Heart left ventricle (tissue), 16 donors: ENCODE measurements around the gene COPS9. TPM values are rescaled to one million over a fixed set of nuclear protein-coding genes. Genes with fewer than 3 reads are reported as not detected.

Source experiments
- ATAC-seq, 4 donors: fragments of 200-7000 bp; cut with Tn5 transposase; one replicate each; pipeline ENCODE4 v1.9.1; 2020 to 2022; ENCODE audit warnings: moderate library complexity in 4 of 4, mild to moderate bottlenecking in 3 of 4, moderate number of reproducible peaks in 1 of 4
- DNase-seq, 5 donors: peaks; one replicate each; pipeline ENCODE4 v3.0.0-alpha.2; 2020
- H3K27ac ChIP-seq, 12 donors: fragments of 200-600 bp; sonication (generic) in 4 of 12; one replicate each; pipeline versions ENCODE4 v1.5.0 to v1.8.0; 2016 to 2022; ENCODE audit warnings: mild to moderate bottlenecking in 2 of 12
- H3K27me3 ChIP-seq, 9 donors: fragments of 200-600 bp; sonication (generic) in 2 of 9; one replicate each; pipeline versions ENCODE4 v1.5.1 to v1.8.0; 2016 to 2022; ENCODE audit warnings: mild to moderate bottlenecking in 3 of 9
- H3K36me3 ChIP-seq, 9 donors: fragments of 200-600 bp; sonication (generic) in 2 of 9; one replicate each; pipeline versions ENCODE4 v1.5.0 to v1.8.0; 2018 to 2022; ENCODE audit warnings: mild to moderate bottlenecking in 2 of 9
- H3K4me1 ChIP-seq, 12 donors: fragments of 200-600 bp; sonication (generic) in 4 of 12; one replicate each; pipeline versions ENCODE4 v1.5.0 to v1.8.0; 2016 to 2022; ENCODE audit warnings: mild to moderate bottlenecking in 3 of 12
- H3K4me3 ChIP-seq, 12 donors: fragments of 200-600 bp; sonication (generic) in 4 of 12; one replicate each; pipeline versions ENCODE4 v1.5.0 to v1.8.0; 2017 to 2022; ENCODE audit warnings: mild to moderate bottlenecking in 9 of 12, moderate library complexity in 4 of 12
- H3K9me3 ChIP-seq, 12 donors: fragments of 200-600 bp; sonication (generic) in 4 of 12; one replicate each; pipeline versions ENCODE4 v1.5.0 to v1.8.0; 2016 to 2022; ENCODE audit warnings: mild to moderate bottlenecking in 1 of 12
- POLR2A ChIP-seq, 2 donors: fragments of 450-650 bp; IDR thresholded peaks; one replicate each; pipeline ENCODE4 v1.6.1; 2017; ENCODE audit warnings: antibody characterized with exemption in 2 of 2, mild to moderate bottlenecking in 2 of 2, moderate library complexity in 2 of 2
- WGBS, 4 donors: extraction: QIAGEN DNeasy Blood & Tissue Kit in 2 of 4; methylation state at CpG; one replicate each; pipeline versions ENCODE4 v1.1.5 to v1.1.7; 2013 to 2018; 5-methylcytosine and 5-hydroxymethylcytosine counted together
- intact Hi-C, 10 donors: fragments of 100-400 bp; cut with DNase I; formaldehyde crosslinking; loops; one replicate each; pipeline versions ENCODE4 v1.11.1 to v1.14.2; 2022
- polyA plus RNA-seq, 2 donors: library from polyadenylated mRNA; stranded (reverse); fragments of 200-250 nt; gene quantifications; one replicate each; pipeline ENCODE4 v1.2.3, GENCODE V29; 2013
- total RNA-seq, 9 donors: library from RNA; depleted of rRNA in 2 of 9; stranded (reverse); fragments of >200 nt in 2 of 9; fragmentation: NEBNext Ultra II Directional in 3 of 9; extraction: Animal tissue kit (Norgen Biotek cat#: 25700) in 3 of 9; gene quantifications; one replicate each; pipeline versions ENCODE4 v1.1.0 to v1.2.4, GENCODE V29; 2016 to 2023
- TF ChIP-seq, protein P1 (sequence below), 12 donors: fragments of 200-600 bp; sonication (generic) in 4 of 12; IDR thresholded peaks; one replicate each; pipeline versions ENCODE4 v1.5.0 to v1.8.0; 2018 to 2022; ENCODE audit warnings: antibody characterized with exemption in 12 of 12, mild to moderate bottlenecking in 5 of 12
- donor health status: ischemic (EF 13 %, LVEDD 7.1; RV severe dilation, severe dysfunction).
- donor health status: healthy with polysubstance abuse.
- donor health status: DM: no; HTN: yes; CAD: no.
- donor health status: DM: no; HTN: no; CAD: no.
- donor health status: ischemic (EF 25% LVEDD 6.9; RV normal size, moderate dysfunction).
- donor health status: ischemic (EF 25% LVEDD 5.7; RV mildly dilated, moderate dysfunction).
- donor health status: healthy.
- donor health status: DM: yes; HTN: yes; CAD: no.
- donor health status: ischemic (EF 35%, LVEDD 5.7; RV mildly dilated, moderate dysfunction).
- donor health status: nonischemic (EF 11% LVEDD 7.7; RV severe dilation, severe dysfunction).
- donor health status: DM: yes; HTN: yes; CAD: no.
- donor health status: PGD.
- donor health status: ischemic (EF 29% LVEDD 5.4; RV normal size, mild dysfunction).
- donor health status: nonischemic (EF 23%, LVEDD 6.1; RV moderate dilation, normal function).

COPS9 gene
- total and polyA plus RNA-seq, 11 donors: 130 to 664 (median 178) TPM

GRCh38 chr2:240121675-240122074 is 14.4 kb downstream of the COPS9 start:
- WGBS, 4 donors: 63 to 66% (median 64%) methylated on average over 11 of the region's 11 CpGs

GRCh38 chr2:240121190-240121589 is 14.9 kb downstream of the COPS9 start:
- WGBS, 4 donors: 71 to 79% (median 74%) methylated on average over 4 of the region's 4 CpGs
- no peak for TF ChIP-seq POLR2A (IDR thresholded peaks at IDR 0.05)
- intact Hi-C loops: no loop called here

More at GRCh38 chr2:240121675-240122074, 14.4 kb downstream of the COPS9 start:
- peaks cover 0 to 14% (median 0%) of the 10 kb centered on the region in 12 donors for H3K9me3 ChIP-seq
- H3K27me3 ChIP-seq: no peaks in the 10 kb centered on the region
- ATAC-seq (no peak), DNase-seq (no peak)
- TF ChIP-seq, protein P1, sequence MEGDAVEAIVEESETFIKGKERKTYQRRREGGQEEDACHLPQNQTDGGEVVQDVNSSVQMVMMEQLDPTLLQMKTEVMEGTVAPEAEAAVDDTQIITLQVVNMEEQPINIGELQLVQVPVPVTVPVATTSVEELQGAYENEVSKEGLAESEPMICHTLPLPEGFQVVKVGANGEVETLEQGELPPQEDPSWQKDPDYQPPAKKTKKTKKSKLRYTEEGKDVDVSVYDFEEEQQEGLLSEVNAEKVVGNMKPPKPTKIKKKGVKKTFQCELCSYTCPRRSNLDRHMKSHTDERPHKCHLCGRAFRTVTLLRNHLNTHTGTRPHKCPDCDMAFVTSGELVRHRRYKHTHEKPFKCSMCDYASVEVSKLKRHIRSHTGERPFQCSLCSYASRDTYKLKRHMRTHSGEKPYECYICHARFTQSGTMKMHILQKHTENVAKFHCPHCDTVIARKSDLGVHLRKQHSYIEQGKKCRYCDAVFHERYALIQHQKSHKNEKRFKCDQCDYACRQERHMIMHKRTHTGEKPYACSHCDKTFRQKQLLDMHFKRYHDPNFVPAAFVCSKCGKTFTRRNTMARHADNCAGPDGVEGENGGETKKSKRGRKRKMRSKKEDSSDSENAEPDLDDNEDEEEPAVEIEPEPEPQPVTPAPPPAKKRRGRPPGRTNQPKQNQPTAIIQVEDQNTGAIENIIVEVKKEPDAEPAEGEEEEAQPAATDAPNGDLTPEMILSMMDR (IDR thresholded peaks at IDR 0.05): no peak
- H3K4me1 ChIP-seq: no peaks in the 10 kb centered on the region
- intact Hi-C loops: no loop called here
- no peak overlapping the region for H3K27ac ChIP-seq
- H3K36me3 ChIP-seq: peaks cover 0 to 3% (median 0%) of the 10 kb centered on the region in 9 donors
- H3K4me3 ChIP-seq: no peak overlapping the region

DNA sequence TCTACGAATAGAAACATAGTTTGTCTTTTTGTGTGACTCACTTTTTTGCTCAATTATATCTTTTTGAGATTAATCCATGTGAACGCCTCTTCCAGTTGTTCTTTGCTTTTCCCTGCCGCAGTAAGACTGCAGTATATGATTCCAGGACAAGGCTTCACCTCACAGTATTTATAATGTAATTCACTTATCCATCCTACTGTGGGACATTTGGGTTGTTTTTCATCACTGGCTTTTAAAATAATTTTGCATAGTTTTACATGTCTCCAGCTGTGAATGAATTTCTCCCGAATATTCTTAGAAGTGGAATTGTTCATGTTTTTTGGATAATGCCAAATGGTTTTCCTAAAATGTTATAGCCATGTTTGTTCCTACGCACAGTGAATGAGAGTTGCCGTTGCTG is 21.9 kb downstream of the COPS9 start:
- Histone ChIP-seq H3K36me3 (no peaks in the 10 kb centered on the region), H3K4me1 (no peaks in the 10 kb centered on the region), H3K27ac (no peak overlapping the region), H3K4me3 (no peak overlapping the region), H3K9me3 (peaks cover 0 to 24% (median 0%) of the 10 kb centered on the region in 12 donors), H3K27me3 (peaks cover 0 to 10% (median 0%) of the 10 kb centered on the region in 9 donors)
- WGBS, 4 donors: 79 to 83% (median 82%) methylated on average over 6 of the region's 6 CpGs
- intact Hi-C loops: no loop called here
- no peak for ATAC-seq
- DNase-seq: no peak
- TF ChIP-seq POLR2A (IDR thresholded peaks at IDR 0.05): no peak
- TF ChIP-seq, protein P1 (IDR thresholded peaks at IDR 0.05): no peak

More at GRCh38 chr2:240121190-240121589, 14.9 kb downstream of the COPS9 start:
- ATAC-seq: no peak
- no peaks in the 10 kb centered on the region for H3K27me3 ChIP-seq
- peaks cover 0 to 14% (median 0%) of the 10 kb centered on the region in 12 donors for H3K9me3 ChIP-seq
- no peak overlapping the region for H3K4me3 ChIP-seq
- H3K36me3 ChIP-seq: peaks cover 0 to 3% (median 0%) of the 10 kb centered on the region in 9 donors
- no peak overlapping the region for H3K27ac ChIP-seq
- no peaks in the 10 kb centered on the region for H3K4me1 ChIP-seq
- no peak for DNase-seq

DNA sequence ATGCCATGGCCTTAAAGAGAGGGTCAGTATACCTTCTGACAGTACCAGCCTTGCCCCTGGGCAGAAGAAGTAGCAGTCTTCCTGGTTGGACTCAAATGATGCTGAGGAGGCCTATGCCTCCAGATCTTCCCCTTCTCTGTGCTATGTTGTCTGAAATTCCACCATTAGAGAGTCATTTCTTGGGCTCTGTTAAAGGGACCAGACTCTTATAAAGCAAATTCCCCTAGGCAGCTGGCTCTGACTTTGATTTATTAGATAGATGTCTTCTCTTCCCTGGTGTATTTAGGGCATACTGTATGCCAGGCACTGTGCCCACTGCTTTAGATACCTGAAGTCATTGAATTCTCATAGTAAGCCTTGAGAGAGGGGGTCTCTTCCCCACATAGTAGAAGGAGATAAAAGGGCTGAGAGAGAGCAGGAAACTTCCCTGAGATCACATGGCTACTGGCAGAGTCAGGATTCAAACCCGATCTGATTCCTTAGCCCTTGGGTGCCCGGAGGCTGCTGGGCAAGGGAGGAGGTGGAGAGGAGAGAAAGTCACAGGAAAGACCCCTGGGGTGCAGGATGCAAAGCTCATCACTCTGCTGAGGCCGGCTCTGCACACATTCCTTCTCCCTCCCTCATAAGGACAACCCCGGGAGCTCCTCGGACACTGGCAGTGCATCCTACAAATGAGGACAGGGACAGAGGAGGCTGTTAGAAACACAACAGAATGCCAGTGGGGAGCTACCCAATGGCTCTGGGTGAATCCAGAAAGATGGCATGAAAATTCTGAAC is 23.0 kb downstream of the COPS9 start:
- TF ChIP-seq, protein P1 (IDR thresholded peaks at IDR 0.05): no peak
- no peak for TF ChIP-seq POLR2A (IDR thresholded peaks at IDR 0.05)
- WGBS, 4 donors: 17 to 36% (median 22%) methylated on average over 5 of the region's 5 CpGs
- Histone ChIP-seq H3K36me3 (no peaks in the 10 kb centered on the region), H3K4me3 (no peak overlapping the region), H3K9me3 (peaks cover 0 to 12% (median 0%) of the 10 kb centered on the region in 12 donors), H3K27me3 (peaks cover 0 to 10% (median 0%) of the 10 kb centered on the region in 9 donors), H3K27ac (no peak overlapping the region), H3K4me1 (no peaks in the 10 kb centered on the region)
- DNase-seq (no peak), ATAC-seq (no peak)
- intact Hi-C loops: no loop called here
